Body of pancreas (tissue), 4 donors: ENCODE results near the gene CAMKMT.

Experiments used
- POLR2A ChIP-seq, 3 donors: fragments of 450-650 bp; IDR thresholded peaks; one replicate each; pipeline ENCODE4 v1.6.1; 2016; ENCODE audit warnings: antibody characterized with exemption in 3 of 3, mild to moderate bottlenecking in 2 of 3
- TF ChIP-seq, protein P1 (sequence below), 7 experiments: fragments of 450-650 bp in 4 of 7; fragments of 200-600 bp in 3 of 7; sonication (generic) in 3 of 7; IDR thresholded peaks; one replicate each; pipeline ENCODE4 v1.5.1; 2016 to 2019; ENCODE audit warnings: antibody characterized with exemption in 7 of 7

DNA sequence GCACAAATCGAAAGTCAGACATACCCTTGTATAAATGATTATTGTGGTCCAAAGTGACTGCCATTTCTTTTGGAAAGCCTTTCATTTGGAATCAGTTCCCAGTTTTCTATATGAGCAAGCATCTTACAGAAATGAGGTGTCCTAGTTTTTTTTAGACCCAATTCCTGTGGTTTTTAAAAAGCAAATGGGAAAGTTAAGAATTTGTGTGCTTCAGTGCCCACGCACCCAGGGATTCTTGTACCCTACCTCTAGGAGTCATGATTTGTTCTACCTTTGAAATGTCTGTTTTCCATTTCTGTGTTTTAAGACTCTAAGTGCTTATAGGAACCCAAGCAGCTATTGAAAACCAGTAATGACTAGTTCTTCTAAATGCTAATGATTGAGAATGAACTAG lies 218.1 kb downstream of the CAMKMT start:
- TF ChIP-seq, protein P1, sequence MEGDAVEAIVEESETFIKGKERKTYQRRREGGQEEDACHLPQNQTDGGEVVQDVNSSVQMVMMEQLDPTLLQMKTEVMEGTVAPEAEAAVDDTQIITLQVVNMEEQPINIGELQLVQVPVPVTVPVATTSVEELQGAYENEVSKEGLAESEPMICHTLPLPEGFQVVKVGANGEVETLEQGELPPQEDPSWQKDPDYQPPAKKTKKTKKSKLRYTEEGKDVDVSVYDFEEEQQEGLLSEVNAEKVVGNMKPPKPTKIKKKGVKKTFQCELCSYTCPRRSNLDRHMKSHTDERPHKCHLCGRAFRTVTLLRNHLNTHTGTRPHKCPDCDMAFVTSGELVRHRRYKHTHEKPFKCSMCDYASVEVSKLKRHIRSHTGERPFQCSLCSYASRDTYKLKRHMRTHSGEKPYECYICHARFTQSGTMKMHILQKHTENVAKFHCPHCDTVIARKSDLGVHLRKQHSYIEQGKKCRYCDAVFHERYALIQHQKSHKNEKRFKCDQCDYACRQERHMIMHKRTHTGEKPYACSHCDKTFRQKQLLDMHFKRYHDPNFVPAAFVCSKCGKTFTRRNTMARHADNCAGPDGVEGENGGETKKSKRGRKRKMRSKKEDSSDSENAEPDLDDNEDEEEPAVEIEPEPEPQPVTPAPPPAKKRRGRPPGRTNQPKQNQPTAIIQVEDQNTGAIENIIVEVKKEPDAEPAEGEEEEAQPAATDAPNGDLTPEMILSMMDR (IDR thresholded peaks at IDR 0.05): no peak
- no peak for TF ChIP-seq POLR2A (IDR thresholded peaks at IDR 0.05)
